ENCODE measurements around the gene AMBP. TPM values are rescaled to one million over a fixed set of nuclear protein-coding genes. Genes with fewer than 3 reads are reported as not detected.

The AMBP gene
- total RNA-seq, 2 experiments from 2014 or later, result not detected

- H3K9me3 Mint-ChIP-seq (ENCODE audit: insufficient read depth), result no peaks in the 10 kb centered on the region
- peaks cover 15% of the 10 kb centered on the region for H3K27me3 Mint-ChIP-seq (ENCODE audit: low read depth)
- no peaks in the 10 kb centered on the region for H3K4me1 Mint-ChIP-seq (ENCODE audit: low read depth)
- H3K4me3 Mint-ChIP-seq, result no peak overlapping the region
- DNase-seq, result no peak
- H3K27ac Mint-ChIP-seq, result no peak overlapping the region
- ATAC-seq, result no peak
- H3K36me3 Mint-ChIP-seq (ENCODE audit: low read depth), result no peaks in the 10 kb centered on the region
- ChIA-PET POLR2A (no interaction called here), CTCF (no interaction called here)
Observed at GRCh38 chr9:114076237-114077161, 1.6 kb downstream of the AMBP start.

- Mint-ChIP-seq H3K4me1 (ENCODE audit: low read depth) (no peaks in the 10 kb centered on the region), H3K27me3 (ENCODE audit: low read depth) (peaks cover 15% of the 10 kb centered on the region), H3K9me3 (ENCODE audit: insufficient read depth) (no peaks in the 10 kb centered on the region), H3K4me3 (no peak overlapping the region), H3K36me3 (ENCODE audit: low read depth) (no peaks in the 10 kb centered on the region), H3K27ac (no peak overlapping the region)
- CTCF ChIA-PET, result no interaction called here
- DNase-seq (no peak), ATAC-seq (no peak)
- POLR2A ChIA-PET, result no interaction called here
Observed at GRCh38 chr9:114075602-114076001, 2.5 kb downstream of the AMBP start.

GRCh38 chr9:114072184-114073140 lies 5.6 kb downstream of the AMBP start:
- H3K9me3 Mint-ChIP-seq (ENCODE audit: insufficient read depth), result no peaks in the 10 kb centered on the region

DNA sequence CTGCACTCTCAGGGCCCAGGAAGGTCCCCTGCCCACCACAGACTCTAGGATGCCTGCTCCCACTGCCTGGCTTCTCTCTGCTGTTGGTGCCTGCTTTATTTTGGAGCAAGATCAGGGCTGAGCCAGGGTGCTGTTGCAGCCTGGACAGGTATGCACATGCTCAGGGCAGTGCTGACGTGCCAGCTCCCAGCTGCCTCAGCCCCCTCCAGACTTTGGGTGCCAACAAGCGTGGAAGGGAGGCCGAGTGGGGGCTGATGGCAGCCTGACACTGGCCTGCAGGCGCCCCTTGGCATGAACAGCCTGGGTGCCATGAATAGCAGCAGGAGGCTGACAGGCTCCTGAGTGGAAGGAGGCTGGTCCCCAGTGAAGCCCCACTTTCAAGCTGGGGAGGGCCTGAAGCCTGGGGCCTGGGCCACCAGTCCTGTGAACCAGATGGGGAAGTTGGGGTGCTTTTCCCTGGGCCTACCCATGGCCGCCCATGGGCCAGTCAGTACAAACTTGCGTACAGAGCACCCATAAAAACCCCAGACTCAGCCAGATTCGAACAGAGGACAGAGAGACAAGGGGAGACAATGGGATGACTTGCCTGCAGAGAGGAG lies 6.8 kb downstream of the AMBP start:
- no peak overlapping the region for H3K27ac Mint-ChIP-seq
- ChIA-PET CTCF (interaction anchor here (1.3 kb wide), 1 partner anchor 11 kb away, joined by 3 read pairs; no protein-coding TSS in a partner anchor), POLR2A (no interaction called here)
- H3K27me3 Mint-ChIP-seq (ENCODE audit: low read depth), result peaks cover 21% of the 10 kb centered on the region
- no peaks in the 10 kb centered on the region for H3K36me3 Mint-ChIP-seq (ENCODE audit: low read depth)
- H3K4me1 Mint-ChIP-seq (ENCODE audit: low read depth), result no peaks in the 10 kb centered on the region
- no peak overlapping the region for H3K4me3 Mint-ChIP-seq
- no peaks in the 10 kb centered on the region for H3K9me3 Mint-ChIP-seq (ENCODE audit: insufficient read depth)
- ATAC-seq (no peak), DNase-seq (no peak)

More at GRCh38 chr9:114072184-114073140, 5.6 kb downstream of the AMBP start:
- Mint-ChIP-seq H3K4me1 (ENCODE audit: low read depth) (no peaks in the 10 kb centered on the region), H3K27ac (no peak overlapping the region), H3K36me3 (ENCODE audit: low read depth) (no peaks in the 10 kb centered on the region), H3K4me3 (no peak overlapping the region), H3K27me3 (ENCODE audit: low read depth) (peaks cover 18% of the 10 kb centered on the region)
- ChIA-PET POLR2A (no interaction called here), CTCF (interaction anchor here (1.1 kb wide), 1 partner anchor 10 kb away, joined by 3 read pairs; no protein-coding TSS in a partner anchor)
- no peak for DNase-seq
- ATAC-seq, result no peak

DNA sequence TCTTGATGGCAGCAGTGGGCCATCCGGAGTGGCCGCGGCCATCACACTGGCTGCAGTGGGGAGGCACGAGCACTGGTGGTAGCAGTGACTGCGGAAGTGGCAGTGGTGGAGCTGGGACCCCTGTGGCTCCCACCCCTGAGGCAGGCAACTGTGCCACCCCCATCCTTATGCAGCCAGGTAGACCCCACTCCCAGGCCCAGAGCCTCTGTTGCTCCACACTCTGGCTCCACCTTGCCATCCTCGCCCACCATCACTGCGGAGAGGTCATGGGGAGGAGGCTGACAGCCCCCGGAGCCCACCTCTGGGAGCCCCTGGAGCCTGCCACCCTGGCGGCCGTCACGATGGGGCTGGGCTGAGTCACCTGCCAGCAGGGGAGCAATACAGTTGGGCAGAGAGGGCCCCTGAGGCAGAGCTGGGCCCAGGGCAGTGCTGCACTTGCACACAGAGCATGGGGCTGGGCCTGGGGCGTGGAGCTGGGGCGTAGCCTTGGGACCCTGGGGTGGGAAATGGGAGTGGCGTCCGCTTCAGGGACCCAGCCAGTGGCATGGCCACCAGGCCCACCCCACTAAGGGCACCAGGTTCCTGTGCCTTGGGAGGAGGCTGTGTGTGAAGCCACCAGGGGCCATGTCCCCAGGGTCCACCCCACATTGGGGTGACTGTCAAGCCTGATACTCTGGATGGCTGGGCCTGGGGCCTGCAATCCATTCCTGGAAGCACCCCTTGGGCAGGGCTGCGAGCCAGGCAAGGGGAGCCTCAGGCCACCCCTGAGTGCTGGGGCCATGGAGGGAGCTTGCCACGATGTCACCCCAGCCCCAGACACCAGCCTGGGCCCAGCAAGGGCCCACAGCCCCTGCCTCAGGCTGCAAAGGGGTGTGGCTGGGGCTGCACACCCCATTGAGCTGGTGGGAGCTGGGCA lies 7.7 kb downstream of the AMBP start:
- POLR2A ChIA-PET, result no interaction called here
- ATAC-seq, result no peak
- Mint-ChIP-seq H3K4me3 (no peak overlapping the region), H3K4me1 (ENCODE audit: low read depth) (no peaks in the 10 kb centered on the region), H3K27me3 (ENCODE audit: low read depth) (peaks cover 17% of the 10 kb centered on the region), H3K9me3 (ENCODE audit: insufficient read depth) (no peaks in the 10 kb centered on the region), H3K27ac (no peak overlapping the region), H3K36me3 (ENCODE audit: low read depth) (no peaks in the 10 kb centered on the region)
- CTCF ChIA-PET, result interaction anchor here (1.3 kb wide), 1 partner anchor 12 kb away, joined by 3 read pairs; no protein-coding TSS in a partner anchor
- no peak for DNase-seq

DNA sequence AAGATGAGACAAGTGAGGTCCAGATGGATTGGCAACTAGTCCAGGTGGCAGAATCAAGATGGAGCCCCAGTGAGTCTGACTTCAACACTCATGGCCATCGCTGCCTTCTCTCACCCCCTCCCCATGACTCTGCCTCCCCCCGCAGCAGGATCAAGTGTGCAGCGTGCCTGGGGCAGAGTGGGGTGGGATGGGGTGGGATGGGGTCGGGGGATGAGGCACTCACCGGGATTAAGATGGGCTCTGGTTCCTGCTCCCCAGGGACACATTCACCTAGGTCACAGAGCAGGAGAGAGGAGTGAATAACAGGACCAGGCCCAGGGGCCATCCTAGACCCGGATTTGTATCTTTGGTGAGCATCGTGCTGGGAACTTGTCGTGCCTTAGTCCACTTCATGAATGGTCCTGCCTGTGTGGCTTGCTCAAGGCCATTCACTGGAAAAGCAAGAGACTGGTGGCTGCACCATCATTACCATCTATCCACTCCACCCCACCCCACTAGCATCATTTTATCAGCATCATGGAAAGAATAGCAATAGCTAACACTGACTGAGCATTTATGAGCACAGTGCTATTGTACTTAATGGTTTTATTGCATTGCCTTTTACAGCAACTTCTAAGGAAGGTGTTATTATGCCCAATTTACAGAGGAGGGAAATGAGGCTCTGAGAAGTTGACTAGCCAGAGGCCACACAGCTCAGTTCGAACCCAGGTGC lies 8.5 kb downstream of the AMBP start:
- no peaks in the 10 kb centered on the region for H3K4me1 Mint-ChIP-seq (ENCODE audit: low read depth)
- no peak overlapping the region for H3K4me3 Mint-ChIP-seq
- CTCF ChIA-PET, result no interaction called here
- H3K36me3 Mint-ChIP-seq (ENCODE audit: low read depth), result no peaks in the 10 kb centered on the region
- POLR2A ChIA-PET, result no interaction called here
- H3K27me3 Mint-ChIP-seq (ENCODE audit: low read depth), result peaks cover 12% of the 10 kb centered on the region
- ATAC-seq (no peak), DNase-seq (no peak)
- no peaks in the 10 kb centered on the region for H3K9me3 Mint-ChIP-seq (ENCODE audit: insufficient read depth)
- H3K27ac Mint-ChIP-seq, result no peak overlapping the region

DNA sequence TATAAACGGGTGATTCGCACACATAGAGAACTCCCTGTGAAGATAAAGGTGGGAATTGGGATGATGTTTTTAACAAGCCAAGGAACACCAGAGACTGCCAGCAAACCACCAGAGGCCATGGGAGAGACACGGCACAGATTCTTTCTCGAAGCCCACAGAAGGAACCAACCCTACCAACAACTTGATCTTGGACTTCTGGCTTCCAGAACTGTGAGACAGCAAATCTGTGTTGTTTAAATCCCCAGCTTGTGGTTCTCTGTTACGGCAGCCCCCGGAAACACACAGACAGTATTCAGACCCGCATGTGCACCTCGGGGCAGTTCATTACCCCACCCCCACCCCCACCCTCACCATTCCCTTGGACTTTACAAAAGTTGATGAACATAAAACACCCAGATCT lies 12.8 kb downstream of the AMBP start:
- H3K27ac Mint-ChIP-seq, result no peak overlapping the region
- H3K4me1 Mint-ChIP-seq (ENCODE audit: low read depth), result no peaks in the 10 kb centered on the region
- ChIA-PET CTCF (no interaction called here), POLR2A (no interaction called here)
- peaks cover 12% of the 10 kb centered on the region for H3K27me3 Mint-ChIP-seq (ENCODE audit: low read depth)
- DNase-seq (no peak), ATAC-seq (no peak)
- no peak overlapping the region for H3K4me3 Mint-ChIP-seq
- no peaks in the 10 kb centered on the region for H3K36me3 Mint-ChIP-seq (ENCODE audit: low read depth)
- no peaks in the 10 kb centered on the region for H3K9me3 Mint-ChIP-seq (ENCODE audit: insufficient read depth)

DNA sequence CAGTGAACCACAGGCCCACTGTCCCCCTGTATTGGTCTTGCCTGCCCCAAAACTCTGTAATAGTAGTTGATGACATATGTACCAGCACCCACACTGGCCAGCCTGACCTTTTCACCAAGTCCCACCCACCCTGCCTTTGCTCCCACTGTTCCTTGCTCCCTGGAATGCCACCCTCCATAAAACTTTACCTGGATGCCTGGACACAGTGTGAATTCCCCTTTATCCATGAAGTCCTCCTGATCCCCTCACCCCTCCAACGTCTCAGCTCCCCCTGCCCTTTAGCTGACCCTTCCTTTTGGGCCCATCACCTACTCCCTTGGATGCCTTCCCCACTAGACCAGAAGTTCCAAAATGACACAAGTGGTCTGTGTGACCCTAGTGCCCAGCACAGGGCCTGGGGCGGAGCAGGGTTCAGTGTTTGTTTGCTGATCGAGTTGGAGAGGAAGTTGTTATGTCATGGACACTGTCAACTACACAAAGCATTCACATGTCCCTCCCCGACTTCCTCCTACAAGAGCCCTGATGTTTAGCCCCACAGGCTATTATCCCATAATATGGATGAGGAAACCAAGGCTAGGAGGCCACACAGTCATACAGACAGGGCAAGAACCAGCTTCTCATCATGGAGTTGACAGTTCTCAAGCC lies 16.1 kb downstream of the AMBP start:
- Mint-ChIP-seq H3K27me3 (ENCODE audit: low read depth) (peaks cover 9% of the 10 kb centered on the region), H3K4me1 (ENCODE audit: low read depth) (no peaks in the 10 kb centered on the region), H3K9me3 (ENCODE audit: insufficient read depth) (no peaks in the 10 kb centered on the region), H3K4me3 (no peak overlapping the region), H3K27ac (no peak overlapping the region), H3K36me3 (ENCODE audit: low read depth) (no peaks in the 10 kb centered on the region)
- ATAC-seq, result no peak
- no peak for DNase-seq
- POLR2A ChIA-PET, result interaction anchor here (0.6 kb wide), 1 partner anchor 89 kb away, joined by 5 read pairs; no protein-coding TSS in a partner anchor
- CTCF ChIA-PET, result no interaction called here

GRCh38 chr9:114061292-114061691 lies 16.8 kb downstream of the AMBP start:
- ATAC-seq (no peak), DNase-seq (no peak)
- Mint-ChIP-seq H3K27ac (no peak overlapping the region), H3K36me3 (ENCODE audit: low read depth) (no peaks in the 10 kb centered on the region), H3K27me3 (ENCODE audit: low read depth) (peaks cover 6% of the 10 kb centered on the region), H3K4me1 (ENCODE audit: low read depth) (no peaks in the 10 kb centered on the region), H3K4me3 (no peak overlapping the region), H3K9me3 (ENCODE audit: insufficient read depth) (no peaks in the 10 kb centered on the region)
- POLR2A ChIA-PET, result no interaction called here
- CTCF ChIA-PET, result no interaction called here

DNA sequence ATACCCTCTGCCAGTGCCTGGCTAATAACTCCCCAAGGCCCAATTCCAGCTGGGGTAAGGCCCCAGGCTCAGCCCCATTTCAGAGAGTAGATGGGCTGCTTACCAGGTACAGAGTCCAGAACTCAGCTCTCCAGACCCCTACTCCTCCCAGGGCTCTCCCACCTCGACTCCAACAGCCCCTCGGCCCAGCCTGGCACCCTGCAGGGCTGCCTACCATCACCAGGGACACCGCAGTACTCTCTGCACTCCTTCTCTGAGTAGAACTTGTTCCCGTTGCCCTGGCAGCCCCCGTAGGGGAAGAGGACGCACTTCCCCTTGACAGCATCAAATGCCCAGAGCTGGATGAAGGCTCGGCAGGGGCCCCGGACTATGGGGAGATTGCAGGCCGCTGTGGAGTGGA lies 17.4 kb downstream of the AMBP start:
- ChIA-PET CTCF (no interaction called here), POLR2A (no interaction called here)
- Mint-ChIP-seq H3K27ac (no peak overlapping the region), H3K27me3 (ENCODE audit: low read depth) (peaks cover 6% of the 10 kb centered on the region), H3K9me3 (ENCODE audit: insufficient read depth) (no peaks in the 10 kb centered on the region), H3K4me3 (no peak overlapping the region), H3K36me3 (ENCODE audit: low read depth) (no peaks in the 10 kb centered on the region), H3K4me1 (ENCODE audit: low read depth) (no peaks in the 10 kb centered on the region)
- ATAC-seq (no peak), DNase-seq (no peak)

All from activated CD8-positive, alpha-beta T cell treated with anti-CD3 and anti-CD28 coated beads, Interleukin-2, amount 10 ng/mL, durations not matched to agents 7 days and 5 days (primary cell).